K562 (cell line): Measurements from ENCODE around the gene KAZN. TPM values are rescaled to one million over a fixed set of nuclear protein-coding genes. Genes with fewer than 3 reads are reported as not detected.

ENCODE experiments used
- ATAC-seq: fragments of 200-7000 bp; cut with Tn5 transposase; 3 replicates; pipeline ENCODE4 v1.9.1; 2020; ENCODE audit warnings: moderate library complexity
- BruUV-seq: library from RNA; stranded (reverse); fragments of 400-500 nt; replicated peaks from 2 replicates; lab custom pipeline; 2021; lab: Mats Ljungman, UMichigan
- CTCF ChIA-PET: fragments of 300-600 bp; formaldehyde crosslinking; extraction: SDS; loops from one replicate; lab custom pipeline; 2021; ENCODE audit warnings: low intra/inter-chr PET ratio; lab: Yijun Ruan, JAX
- POLR2A ChIA-PET: fragments of 300-600, 350-650 bp; sonication (Branson Sonifier 250); formaldehyde crosslinking; extraction: SDS; loops from one replicate; lab custom pipeline; 2021; ENCODE audit warnings: antibody characterized with exemption, inconsistent platforms; lab: Yijun Ruan, JAX
- DNase-seq, 4 experiments: peaks; one replicate each; pipeline versions ENCODE4 v3.0.0 to v3.0.0-alpha.2; 2011 to 2018; ENCODE audit warnings: low spot score in 3 of 4, mixed read lengths in 3 of 4; ENCODE audit errors: extremely low read depth in 1 of 4
- FAIRE-seq: peaks from 2 replicates; lab custom pipeline; 2011; peaks lifted over from hg19 to GRCh38; lab: Jason Lieb, UNC
- H2AFZ ChIP-seq: 2 replicates; pipeline ENCODE4 v1.6.0; 2011; ENCODE audit warnings: low read depth, low read length, control low read depth, inconsistent platforms
- H3K27ac ChIP-seq: fragments of 200-600 bp; 3 replicates; pipeline ENCODE4 v1.8.0; 2011; ENCODE audit warnings: low read depth, mild to moderate bottlenecking, control low read depth, inconsistent platforms, low read length, moderate library complexity, mixed read lengths; ENCODE audit errors: extremely low read depth
- H3K27me3 ChIP-seq, 2 experiments: fragments of 300-600 bp in 1 of 2; 2 replicates in 1 of 2; 3 replicates in 1 of 2; pipeline versions ENCODE4 v1.6.0 to v1.8.0; 2011; ENCODE audit warnings: inconsistent platforms in 2 of 2, low read length in 2 of 2, mild to moderate bottlenecking in 1 of 2, mixed read lengths in 1 of 2, moderate library complexity in 1 of 2; ENCODE audit not compliant: control insufficient read depth in 2 of 2, insufficient read depth in 2 of 2
- H3K36me3 ChIP-seq: fragments of 300-600 bp; 3 replicates; pipeline ENCODE4 v1.8.0; 2011; ENCODE audit warnings: mild to moderate bottlenecking, low read length, inconsistent platforms; ENCODE audit not compliant: control insufficient read depth, insufficient read depth
- H3K4me1 ChIP-seq, 2 experiments: fragments of 200-600 bp in 1 of 2; replicated peaks in 1 of 2; 2 replicates in 1 of 2; 3 replicates in 1 of 2; pipeline versions ENCODE4 v1.5.1 to v1.8.0; 2011; ENCODE audit warnings: inconsistent platforms in 2 of 2, low read length in 2 of 2, mild to moderate bottlenecking in 1 of 2, mixed read lengths in 1 of 2, moderate library complexity in 1 of 2; ENCODE audit not compliant: control insufficient read depth in 2 of 2, insufficient read depth in 2 of 2
- H3K4me2 ChIP-seq: 2 replicates; pipeline ENCODE4 v1.6.1; 2011; ENCODE audit warnings: low read length, control low read depth, inconsistent platforms, mixed read lengths; ENCODE audit not compliant: insufficient read depth
- H3K4me3 ChIP-seq: fragments of 200-600 bp; sonication (generic), shearing (Covaris generic); 2 replicates; pipeline ENCODE4 v1.5.1; 2016; ENCODE audit warnings: control low read depth, inconsistent platforms
- H3K79me2 ChIP-seq: fragments of 200-600 bp; 3 replicates; pipeline ENCODE4 v1.8.0; 2011; ENCODE audit warnings: low read length, inconsistent platforms; ENCODE audit not compliant: control insufficient read depth, insufficient read depth
- H3K9ac ChIP-seq, 2 experiments: 2 replicates each; pipeline versions ENCODE4 v1.6.0 to v1.6.1; 2011; ENCODE audit warnings: low read depth in 2 of 2, low read length in 2 of 2, control low read depth in 1 of 2, inconsistent platforms in 1 of 2, mild to moderate bottlenecking in 1 of 2, mixed read lengths in 1 of 2; ENCODE audit not compliant: insufficient read depth in 1 of 2
- H3K9me1 ChIP-seq: one replicate; pipeline ENCODE4 v1.6.0; 2011; ENCODE audit warnings: inconsistent platforms, mild to moderate bottlenecking, low read length, moderate library complexity; ENCODE audit not compliant: control insufficient read depth, insufficient read depth
- H3K9me3 ChIP-seq: replicated peaks from 2 replicates; pipeline ENCODE4 v1.5.1; 2011; ENCODE audit warnings: low read depth, low read length, inconsistent platforms; ENCODE audit not compliant: control insufficient read depth, insufficient read depth
- H4K20me1 ChIP-seq: replicated peaks from 2 replicates; pipeline ENCODE4 v1.6.1; 2011; ENCODE audit warnings: low read length, inconsistent platforms, mixed read lengths; ENCODE audit not compliant: control insufficient read depth, insufficient read depth
- CREB5 ChIP-seq: fragments of 250-450 bp; sonication (Bioruptor Pico); IDR thresholded peaks from 2 replicates; pipeline ENCODE4 v1.5.0; 2020; ENCODE audit warnings: mild to moderate bottlenecking
- EZH2 ChIP-seq: IDR thresholded peaks from 2 replicates; pipeline ENCODE4 v1.6.1; 2012; ENCODE audit warnings: low read depth, mild to moderate bottlenecking, inconsistent platforms, low read length, borderline replicate concordance
- HBP1 ChIP-seq: fragments of 450-650 bp; formaldehyde crosslinking; IDR thresholded peaks from 2 replicates; pipeline ENCODE4 v1.4.0; 2022; ENCODE audit warnings: missing genetic modification characterization
- HDAC3 ChIP-seq: fragments of 450-650 bp; IDR thresholded peaks from 2 replicates; pipeline ENCODE4 v1.6.1; 2018; ENCODE audit warnings: borderline replicate concordance, mild to moderate bottlenecking, moderate library complexity; ENCODE audit not compliant: partially characterized antibody
- KAT2B ChIP-seq: IDR thresholded peaks from one replicate; pipeline ENCODE4 v1.6.1; 2012; ENCODE audit warnings: low read depth, mild to moderate bottlenecking, control low read depth, inconsistent platforms, low read length, moderate library complexity
- KAT7 ChIP-seq: sonication (generic); formaldehyde crosslinking; IDR thresholded peaks from 2 replicates; pipeline ENCODE4 v1.8.0; 2022; ENCODE audit warnings: missing genetic modification reagents, mild to moderate bottlenecking, borderline replicate concordance
- LEF1 ChIP-seq: fragments of 450-650 bp; IDR thresholded peaks from 2 replicates; pipeline ENCODE4 v1.6.1; 2016; ENCODE audit warnings: mild to moderate bottlenecking
- NFXL1 ChIP-seq: fragments of 450-650 bp; formaldehyde crosslinking; IDR thresholded peaks from 2 replicates; pipeline ENCODE4 v1.4.0; 2021; ENCODE audit warnings: mild to moderate bottlenecking
- SIN3B ChIP-seq: fragments of 450-650 bp; IDR thresholded peaks from 2 replicates; pipeline ENCODE4 v1.6.1; 2017; ENCODE audit warnings: low read depth, mild to moderate bottlenecking, moderate library complexity
- SNAPC5 ChIP-seq: fragments of 250-450 bp; sonication (Bioruptor Pico); IDR thresholded peaks from 2 replicates; pipeline ENCODE4 v1.8.0; 2021; ENCODE audit warnings: moderate library complexity, mild to moderate bottlenecking, inconsistent platforms
- XRCC3 ChIP-seq: fragments of 450-650 bp; IDR thresholded peaks from 2 replicates; pipeline ENCODE4 v1.6.1; 2017; ENCODE audit warnings: mild to moderate bottlenecking, moderate library complexity
- ZNF324 ChIP-seq: fragments of 250-450 bp; sonication (Bioruptor Pico); IDR thresholded peaks from 2 replicates; pipeline ENCODE4 v1.4.0; 2020; ENCODE audit warnings: mild to moderate bottlenecking
- WGBS: fragments of 100-300 bp; shearing (Covaris generic); methylation state at CpG from one replicate; pipeline ENCODE4 v1.1.6; 2016; ENCODE audit warnings: low coverage, mixed read lengths; ENCODE audit not compliant: insufficient coverage; ENCODE audit errors: missing lambda C conversion rate; 5-methylcytosine and 5-hydroxymethylcytosine counted together
- in situ Hi-C: fragments of 300-500 bp; cut with MboI; formaldehyde crosslinking; loops from 4 replicates; pipeline ENCODE4 v1.15.0; 2018; ENCODE audit warnings: inconsistent platforms, mixed read lengths
- intact Hi-C: fragments of 100-400 bp; cut with micrococcal nuclease; formaldehyde crosslinking; loops from 2 replicates; pipeline ENCODE4 v1.14.2; 2022
- polyA plus RNA-seq, 8 experiments: library from polyadenylated mRNA; depleted of rRNA in 4 of 8; stranded (reverse) in 5 of 8; unstranded in 3 of 8; fragments of >200 nt; fragmentation: Nextera tagmentation in 2 of 8; fragmentation: Illumina TruSeq in 1 of 8; extraction: Ambion mirVana in 2 of 8; extraction: Trizol in 1 of 8; gene quantifications; 2 replicates each; pipeline versions ENCODE4 v1.2.1 to v1.2.3, GENCODE V29; 2011 to 2014; ENCODE audit warnings: inconsistent platforms in 1 of 8, missing spikeins in 1 of 8
- total RNA-seq, 7 experiments: library from RNA; depleted of rRNA in 6 of 7; stranded (reverse); fragments of >200 nt in 6 of 7; fragmentation: Illumina TruSeq in 2 of 7; extraction: Trizol in 2 of 7; gene quantifications; 2 replicates each; pipeline versions ENCODE4 v1.2.1 to v1.2.3, GENCODE V29; 2011 to 2021; ENCODE audit warnings: low replicate concordance in 1 of 7

The KAZN gene
- total and polyA plus RNA-seq, 9 of the 15 experiments (the other 6 are each of a cell fraction or from before 2014, with no cell fraction given), result 2.1 to 21.6 (median 5.4) TPM

DNA sequence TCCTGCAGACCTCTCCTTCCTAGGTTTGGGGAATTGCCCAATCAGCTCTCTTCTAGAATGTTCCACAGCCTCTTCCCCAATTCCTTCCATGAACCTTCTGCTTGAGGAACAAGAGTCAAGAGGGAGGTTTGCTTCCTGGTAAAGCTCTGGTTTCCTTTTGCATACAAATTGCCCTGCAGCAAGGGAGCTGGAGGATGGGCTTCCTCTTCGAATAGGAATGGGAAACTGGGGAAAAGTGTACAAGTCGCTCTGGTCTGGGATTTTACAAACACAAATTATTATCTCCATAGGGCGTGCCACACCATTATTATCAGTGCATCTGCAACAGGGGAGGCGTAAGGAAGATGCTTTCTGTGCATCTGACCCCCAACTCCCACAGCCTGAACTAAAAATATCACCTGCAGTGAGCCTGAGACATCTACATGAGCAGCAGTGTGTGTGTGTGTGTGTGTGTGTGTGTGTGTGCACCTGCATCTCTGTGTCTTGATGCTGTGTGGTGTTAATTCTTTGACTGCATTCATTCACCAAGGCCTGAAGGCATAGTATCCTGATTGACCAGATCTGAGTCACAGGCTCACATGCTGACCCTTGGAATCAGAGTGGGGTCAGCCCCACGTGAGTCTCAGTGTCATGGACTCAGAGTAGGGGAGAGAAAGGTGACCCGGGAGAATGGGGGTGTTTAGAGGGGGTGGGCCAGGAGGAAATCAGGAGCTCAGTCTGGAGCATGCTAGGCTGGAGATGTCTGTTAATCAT, 272.9 kb downstream of the KAZN start:
- H3K9me1 ChIP-seq, result no peaks in the 10 kb centered on the region
- no TSS peak for BruUV-seq
- ATAC-seq, result no peak
- peaks cover 7 to 21% of the 10 kb centered on the region in 2 experiments; a peak in 4 of 5 replicates for H3K27me3 ChIP-seq
- CTCF ChIA-PET, result no interaction called here
- TF ChIP-seq CREB5 (CRISPR knock-in tag), result no peak
- TF ChIP-seq HBP1 (CRISPR knock-in tag), result no peak
- TF ChIP-seq SNAPC5 (CRISPR knock-in tag), result no peak
- TF ChIP-seq NFXL1 (CRISPR knock-in tag), result no peak
- no peak for TF ChIP-seq ZNF324 (CRISPR knock-in tag)
- no peak for TF ChIP-seq LEF1
- TF ChIP-seq XRCC3, result no peak
- no peak for TF ChIP-seq KAT7 (CRISPR knock-in tag)
- no peak for TF ChIP-seq KAT2B
- no peak for TF ChIP-seq SIN3B
- TF ChIP-seq EZH2, result no peak
- TF ChIP-seq HDAC3, result no peak
- no peaks in the 10 kb centered on the region for H3K36me3 ChIP-seq
- H4K20me1 ChIP-seq, result no peaks in the 10 kb centered on the region
- no peak overlapping the region for H3K9ac ChIP-seq
- FAIRE-seq, result no peak
- H2AFZ ChIP-seq, result no peak overlapping the region
- no peak overlapping the region for H3K4me2 ChIP-seq
- H3K4me3 ChIP-seq, result no peak overlapping the region
- DNase-seq, result no peak
- intact Hi-C loops, result no loop called here
- 3% methylated on average over 6 of the region's 6 CpGs for whole genome bisulfite sequencing
- POLR2A ChIA-PET, result interaction anchor here (0.6 to 1.4 kb wide), 4 partner anchors 11 to 32 kb away, joined by 3 to 4 read pairs (median 4); no protein-coding TSS in a partner anchor
- H3K4me1 ChIP-seq, result no peaks in the 10 kb centered on the region
- H3K9me3 ChIP-seq, result no peaks in the 10 kb centered on the region
- no peak overlapping the region for H3K27ac ChIP-seq
- H3K79me2 ChIP-seq, result no peaks in the 10 kb centered on the region
- in situ Hi-C loops, result loop anchor here (25.0 kb wide), 1 partner anchor 759 kb away; no protein-coding TSS in a partner anchor
